RWPE1 (cell line): ENCODE results near the gene ANO9.

Source experiments
- CTCF ChIA-PET: fragments of 350-600 bp; sonication (Branson Sonifier 250); formaldehyde crosslinking; extraction: SDS; loops from one replicate; lab custom pipeline; 2021; lab: Yijun Ruan, JAX
- POLR2A ChIA-PET: fragments of 400-600 bp; formaldehyde crosslinking; extraction: SDS; loops from one replicate; lab custom pipeline; 2020; ENCODE audit warnings: antibody characterized with exemption; ENCODE audit not compliant: low non-redundant PET; lab: Yijun Ruan, JAX
- DNase-seq: peaks from one replicate; pipeline ENCODE4 v3.0.0; 2012; ENCODE audit warnings: low spot score
- H3K27ac ChIP-seq: fragments of 450-650 bp; 2 replicates; pipeline ENCODE4 v1.5.1; 2017
- CTCF ChIP-seq: fragments of 450-650 bp; conservative IDR thresholded peaks from 2 replicates; pipeline ENCODE4 v1.5.1; 2017; ENCODE audit warnings: low read depth, mild to moderate bottlenecking

The ANO9 gene

GRCh38 chr11:488992-489391 is 47.2 kb upstream of the ANO9 start:
- H3K27ac ChIP-seq, result peak overlapping the region; percentile 51
- POLR2A ChIA-PET, result no interaction called here
- CTCF ChIA-PET, result no interaction called here
- DNase-seq, result no peak
- no peak for TF ChIP-seq CTCF

- H3K27ac ChIP-seq, result peak overlapping the region; percentile 51
- DNase-seq, result no peak
- POLR2A ChIA-PET, result no interaction called here
- TF ChIP-seq CTCF, result no peak
- CTCF ChIA-PET, result no interaction called here
These were observed 46.8 kb upstream of the ANO9 start for GRCh38 chr11:488579-488978.

GRCh38 chr11:488062-488461 is 46.3 kb upstream of the ANO9 start:
- ChIA-PET CTCF (no interaction called here), POLR2A (no interaction called here)
- DNase-seq, result no peak
- peak overlapping the region; percentile 51 for H3K27ac ChIP-seq
- TF ChIP-seq CTCF, result no peak

- TF ChIP-seq CTCF, result no peak
These were observed 45.8 kb upstream of the ANO9 start for GRCh38 chr11:487571-488021.

GRCh38 chr11:486189-486588 is 44.4 kb upstream of the ANO9 start:
- ChIA-PET POLR2A (no interaction called here), CTCF (no interaction called here)
- no peak for DNase-seq
- H3K27ac ChIP-seq, result no peak overlapping the region
- no peak for TF ChIP-seq CTCF

More at GRCh38 chr11:487571-488021, 45.8 kb upstream of the ANO9 start:
- ChIA-PET POLR2A (no interaction called here), CTCF (no interaction called here)
- H3K27ac ChIP-seq, result peak overlapping the region; percentile 51
- no peak for DNase-seq

- H3K27ac ChIP-seq, result no peak overlapping the region
- CTCF ChIA-PET, result no interaction called here
- POLR2A ChIA-PET, result no interaction called here
- no peak for DNase-seq
- no peak for TF ChIP-seq CTCF
These were observed 42.8 kb upstream of the ANO9 start for GRCh38 chr11:484616-485015.

GRCh38 chr11:479311-479710 is 37.5 kb upstream of the ANO9 start:
- no peak for TF ChIP-seq CTCF
- CTCF ChIA-PET, result no interaction called here
- no peak overlapping the region; the same call in 1 of the 2 replicates for H3K27ac ChIP-seq
- POLR2A ChIA-PET, result no interaction called here
- DNase-seq, result no peak
